ENCODE measurements around the gene IGSF21.

Gene IGSF21

DNA sequence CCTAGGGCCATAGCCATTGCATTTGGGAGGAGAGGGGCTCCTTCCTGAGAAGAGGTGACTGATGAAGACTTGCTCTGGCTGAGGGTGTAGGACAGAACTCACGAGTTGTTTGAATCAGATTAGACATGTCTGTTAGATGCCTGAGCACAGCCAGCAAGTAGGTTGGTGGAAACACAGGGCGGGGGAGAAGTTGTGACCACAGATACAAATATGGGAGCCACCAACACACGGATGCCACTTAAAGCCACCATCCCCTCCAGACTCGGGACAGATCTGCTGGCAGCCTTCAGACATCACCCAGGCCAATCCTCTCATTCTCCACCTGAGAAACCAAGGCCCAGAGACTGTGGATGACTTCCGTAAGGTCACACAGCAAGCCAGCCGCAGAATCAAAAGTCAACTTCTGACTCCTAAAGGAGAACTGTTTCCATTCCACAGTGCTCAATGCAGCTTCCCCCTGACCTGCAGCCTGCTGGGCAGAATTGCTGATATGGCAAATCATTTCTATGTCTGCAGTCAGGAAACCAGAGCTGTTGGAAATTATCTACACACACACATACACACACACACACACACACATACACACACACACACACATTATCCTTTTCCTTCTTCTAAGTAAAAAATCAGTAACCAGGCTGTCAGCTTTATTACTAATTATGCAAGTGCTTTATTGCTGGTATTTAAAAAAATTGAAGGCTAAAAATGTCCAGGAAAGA lies 196.7 kb downstream of the IGSF21 start:
- no peak for DNase-seq

DNA sequence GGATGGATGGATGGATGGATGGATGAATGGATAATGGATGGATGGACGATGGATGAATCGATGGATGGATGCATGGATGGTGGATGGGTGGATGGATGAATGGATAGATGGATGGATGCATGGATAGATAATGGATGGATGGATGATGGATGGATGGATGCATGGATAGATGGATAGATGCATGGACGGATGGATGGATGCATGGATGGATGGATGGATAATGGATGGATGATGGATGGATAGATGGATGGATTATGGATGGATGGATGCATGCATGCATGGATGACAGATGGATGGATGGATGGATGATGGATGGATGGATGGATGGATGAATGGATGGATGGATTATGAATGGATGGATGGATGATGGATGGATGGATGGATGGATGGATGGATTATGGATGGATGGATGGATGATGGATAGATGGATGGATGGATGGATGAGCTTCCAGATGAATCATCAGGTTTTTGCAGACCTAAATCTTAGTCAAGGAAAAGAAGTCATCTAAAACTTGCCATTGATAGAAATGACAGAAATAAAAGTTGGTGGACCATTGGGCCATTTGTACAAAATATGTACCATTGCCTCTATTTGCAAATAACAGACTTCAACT lies 197.7 kb downstream of the IGSF21 start:
- no peak for DNase-seq

DNA sequence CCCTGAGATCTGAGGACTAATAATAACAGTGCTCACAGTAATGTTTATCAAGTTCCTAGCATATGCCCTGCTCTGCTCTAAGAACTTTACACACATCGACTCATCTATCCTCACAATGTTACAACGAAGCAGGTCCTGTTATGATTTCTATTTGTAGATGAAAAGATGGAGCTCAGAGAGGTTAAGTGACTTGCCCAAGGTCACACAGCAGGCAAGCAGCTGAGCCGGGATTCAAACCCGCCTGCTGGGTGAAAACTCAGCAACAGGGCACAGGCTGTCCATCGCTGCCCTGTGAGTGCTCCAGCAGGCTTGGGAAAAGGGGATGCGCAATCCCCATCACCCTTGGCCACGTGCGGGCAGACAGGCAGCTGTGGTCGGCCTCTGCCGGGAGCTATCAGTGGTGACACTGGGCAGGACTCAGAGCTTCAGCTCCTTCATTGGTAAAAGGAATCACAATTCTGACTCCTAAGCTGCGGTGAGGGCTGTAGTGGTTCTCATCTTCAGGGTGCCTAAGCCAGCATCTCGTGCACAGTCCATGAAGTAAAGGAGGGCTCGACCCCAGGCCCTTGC lies 199.8 kb downstream of the IGSF21 start:
- DNase-seq = no peak

DNA sequence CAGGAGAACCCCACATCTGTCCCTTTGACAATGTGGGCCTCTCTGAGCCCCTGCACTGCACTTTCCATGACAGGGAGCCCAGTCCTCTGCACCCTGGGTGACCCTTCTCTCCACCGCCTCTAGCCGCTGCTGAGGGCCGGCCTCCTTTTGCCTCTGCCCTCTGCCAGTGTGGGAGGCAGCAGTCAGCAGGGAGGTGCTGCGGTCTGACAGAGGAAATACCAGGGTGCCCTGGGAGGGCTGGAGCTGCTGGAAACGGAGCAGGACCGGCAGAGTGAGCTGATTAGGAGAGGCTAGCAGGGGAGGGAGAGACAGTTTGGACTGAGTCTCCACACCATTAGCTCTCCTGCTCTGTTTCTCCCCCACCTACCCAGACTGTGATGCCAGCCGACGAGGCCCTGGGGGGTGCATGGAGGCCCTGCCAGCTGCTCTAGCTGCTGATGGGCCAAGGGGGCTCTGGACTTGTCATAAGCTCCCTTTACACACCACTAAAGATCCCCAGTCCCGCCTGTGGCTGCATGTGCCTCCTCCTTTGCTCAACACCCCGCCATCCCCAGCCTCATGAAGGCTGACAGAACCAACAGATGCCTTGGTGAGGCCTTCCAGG lies 202.1 kb downstream of the IGSF21 start:
- DNase-seq = no peak

DNA sequence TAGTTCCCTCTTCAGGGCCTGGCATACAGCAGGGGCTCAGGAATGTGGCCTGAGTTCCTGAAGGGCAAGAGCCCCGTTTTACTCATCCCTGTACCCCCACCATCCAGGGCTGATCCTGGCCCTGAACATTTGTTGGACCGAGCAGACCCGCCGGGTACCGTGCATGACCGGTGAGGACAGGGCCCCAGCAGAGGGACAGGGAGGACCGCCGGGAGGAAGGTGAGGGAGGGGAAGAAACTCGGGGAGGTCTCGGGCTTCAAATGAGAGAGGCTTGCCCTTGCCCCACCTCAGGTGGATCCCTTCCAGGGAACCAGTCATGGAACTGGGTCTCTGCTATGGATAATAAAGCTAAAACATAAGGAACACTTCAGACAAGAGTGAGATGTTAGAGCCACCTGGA lies 205.4 kb downstream of the IGSF21 start:
- no peak for DNase-seq

DNA sequence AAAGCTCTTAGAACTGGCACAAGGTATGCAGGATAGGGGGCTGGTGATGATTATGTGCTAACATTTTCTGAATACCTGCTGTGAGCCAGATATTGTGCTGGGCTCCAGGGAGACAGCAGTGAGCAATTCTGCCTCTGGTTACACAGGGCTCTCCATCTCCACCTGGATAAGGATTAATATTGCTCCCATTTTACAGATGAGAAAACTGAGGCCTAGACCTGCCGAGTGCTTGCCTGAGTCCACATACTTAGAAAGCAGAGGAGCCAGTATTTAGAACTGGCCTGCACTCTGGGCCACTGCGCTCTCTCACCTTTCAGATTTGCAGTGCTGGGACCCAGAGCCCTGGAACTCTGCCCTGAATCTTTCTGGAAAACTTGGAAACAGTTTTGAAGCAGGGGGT lies 205.9 kb downstream of the IGSF21 start:
- no peak for DNase-seq

DNA sequence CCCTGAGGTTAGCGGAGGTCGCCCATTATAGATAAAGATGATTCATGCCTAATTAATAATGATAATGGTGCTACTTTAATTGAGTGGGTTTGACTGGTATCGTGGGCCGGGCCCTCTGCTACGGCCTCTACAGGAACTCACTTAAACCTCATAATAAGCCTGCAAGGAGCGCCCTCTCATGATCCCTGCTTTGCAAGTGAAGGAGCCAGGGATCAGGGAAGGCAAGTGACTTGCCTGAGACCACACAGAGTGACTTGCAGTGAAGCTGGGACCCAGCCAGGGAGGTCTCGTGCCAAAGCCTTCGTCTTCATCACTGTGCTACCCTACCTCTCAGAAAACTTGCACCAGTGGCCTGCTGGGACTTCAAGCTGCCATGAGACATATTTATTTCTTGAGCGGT lies 206.8 kb downstream of the IGSF21 start:
- DNase-seq = no peak

DNA sequence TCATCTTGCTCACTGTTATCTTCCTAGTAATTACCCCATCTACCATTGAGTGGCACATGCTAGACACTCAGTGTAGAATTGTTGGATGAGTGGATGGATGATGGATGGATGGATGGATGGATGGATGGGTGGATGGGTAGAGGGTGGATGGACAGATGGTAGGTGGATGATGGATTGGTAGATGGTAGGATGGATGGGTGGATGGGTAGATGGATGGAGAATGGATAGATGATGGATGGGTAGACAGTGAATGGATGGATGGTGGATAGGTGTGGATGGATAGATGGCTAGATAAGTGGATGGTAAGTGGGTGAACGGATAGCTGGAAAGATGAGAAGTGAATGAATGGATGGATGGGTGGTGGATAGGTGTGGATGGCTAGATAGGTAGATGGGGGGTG lies 207.9 kb downstream of the IGSF21 start:
- no peak for DNase-seq

DNA sequence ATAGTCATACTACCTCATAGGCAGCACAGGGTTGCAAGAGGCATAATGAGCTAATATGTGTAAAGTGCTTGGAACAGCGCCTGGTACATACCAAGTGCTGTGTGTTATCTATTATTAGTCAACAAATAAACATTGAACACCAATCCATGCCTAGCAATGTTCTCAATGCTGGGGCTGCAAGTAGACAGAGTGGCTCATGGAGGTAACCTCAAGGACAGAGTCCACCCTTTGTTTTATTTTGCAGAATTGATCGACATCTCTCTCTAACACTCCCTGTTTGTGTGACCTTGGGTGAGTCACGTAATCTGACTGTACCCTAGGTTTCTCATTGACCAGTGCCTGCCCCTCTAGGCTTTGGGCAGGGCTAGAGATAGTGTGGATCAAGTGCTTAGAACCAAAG lies 209.2 kb downstream of the IGSF21 start:
- no peak for DNase-seq

DNA sequence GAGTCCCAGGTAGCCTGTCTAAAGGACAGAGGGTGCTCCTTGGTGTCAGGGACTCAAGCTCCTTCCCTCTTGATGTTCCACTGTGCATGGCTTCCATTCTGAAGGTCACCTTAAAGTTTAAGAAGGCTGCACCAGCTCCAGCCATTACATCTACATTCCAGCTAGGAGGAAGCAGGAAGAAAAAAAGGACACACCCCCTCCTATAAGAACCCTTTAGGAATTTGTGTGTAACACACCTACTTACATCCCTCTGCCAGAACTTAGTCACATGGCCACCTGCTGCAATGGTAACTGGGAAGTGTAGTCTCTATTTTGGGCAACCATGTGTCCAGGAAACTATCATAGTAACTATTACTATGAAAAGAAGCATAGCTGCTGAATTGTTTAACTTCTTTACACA lies 211.5 kb downstream of the IGSF21 start:
- DNase-seq = no peak

DNA sequence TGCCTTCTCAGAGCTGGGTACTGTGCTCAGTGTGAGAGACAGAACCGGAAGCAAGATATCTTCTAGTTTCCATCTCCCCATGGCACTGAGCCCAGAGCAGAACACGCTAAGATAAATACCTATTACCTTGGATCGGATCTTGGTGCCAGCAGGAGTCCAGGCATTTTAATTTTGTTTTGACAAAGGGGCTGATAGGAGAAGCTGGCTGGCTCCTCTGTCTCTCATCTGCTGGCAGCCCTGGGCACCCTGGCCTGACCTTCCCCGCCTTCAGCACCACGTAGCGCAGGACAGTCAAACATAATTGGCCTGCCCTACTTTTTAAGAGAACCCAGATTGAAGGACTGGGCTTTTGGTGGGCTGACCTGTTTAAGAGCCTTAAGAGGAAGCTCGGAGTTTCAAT lies 212.5 kb downstream of the IGSF21 start:
- no peak for DNase-seq

DNA sequence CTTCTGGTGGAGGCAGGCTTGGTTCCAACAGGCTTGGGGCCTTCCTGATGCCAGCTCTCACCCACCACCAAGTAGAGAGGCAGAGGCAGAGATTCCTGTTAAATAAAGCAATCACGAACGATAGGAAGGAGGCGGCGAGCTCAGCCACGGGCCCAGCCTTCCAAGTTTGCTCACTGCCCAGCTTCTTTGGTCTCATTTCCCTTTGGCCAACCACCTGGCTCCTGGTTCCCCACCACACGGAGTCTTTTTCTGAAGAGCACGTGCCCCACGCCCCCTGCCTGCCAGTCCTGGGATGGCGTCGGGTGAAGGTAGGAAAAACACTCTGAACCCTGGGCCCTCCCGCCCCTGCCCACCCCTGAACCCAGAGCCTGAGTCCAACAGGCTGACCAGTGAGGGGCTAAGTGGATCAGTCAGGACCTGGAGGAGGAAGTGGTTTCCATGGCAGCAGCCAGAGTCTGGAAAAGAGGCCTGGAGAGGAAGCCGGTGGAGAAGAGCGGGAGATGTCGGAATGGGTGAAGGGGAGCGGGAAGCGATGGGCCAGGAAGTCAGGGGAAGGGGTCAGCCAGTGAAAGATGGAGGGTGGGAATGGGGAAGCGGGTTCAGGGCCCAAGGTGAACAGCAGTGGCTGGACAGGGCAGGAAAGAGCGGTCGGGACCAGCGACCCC lies 214.9 kb downstream of the IGSF21 start:
- no peak for DNase-seq

DNA sequence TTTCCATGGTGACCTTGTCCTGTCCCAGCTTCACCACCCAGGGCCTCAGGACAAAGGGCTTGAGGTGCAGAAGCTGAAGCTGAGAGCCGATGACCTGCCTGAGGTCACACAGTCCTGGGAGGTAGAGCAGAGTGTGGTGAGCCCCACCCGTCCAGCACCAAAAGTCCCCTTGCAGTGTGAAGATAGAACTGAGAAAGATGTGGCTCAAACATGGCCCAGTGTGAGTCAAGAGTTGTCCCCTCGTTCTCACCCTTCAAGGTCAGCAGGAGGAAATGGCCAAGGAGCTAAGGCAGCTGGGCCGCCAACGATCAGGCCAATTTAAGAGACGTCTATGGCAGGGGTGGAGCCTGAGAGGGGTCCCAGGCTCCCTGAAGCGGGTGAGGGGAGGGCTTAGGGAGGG lies 215.7 kb downstream of the IGSF21 start:
- DNase-seq = no peak

DNA sequence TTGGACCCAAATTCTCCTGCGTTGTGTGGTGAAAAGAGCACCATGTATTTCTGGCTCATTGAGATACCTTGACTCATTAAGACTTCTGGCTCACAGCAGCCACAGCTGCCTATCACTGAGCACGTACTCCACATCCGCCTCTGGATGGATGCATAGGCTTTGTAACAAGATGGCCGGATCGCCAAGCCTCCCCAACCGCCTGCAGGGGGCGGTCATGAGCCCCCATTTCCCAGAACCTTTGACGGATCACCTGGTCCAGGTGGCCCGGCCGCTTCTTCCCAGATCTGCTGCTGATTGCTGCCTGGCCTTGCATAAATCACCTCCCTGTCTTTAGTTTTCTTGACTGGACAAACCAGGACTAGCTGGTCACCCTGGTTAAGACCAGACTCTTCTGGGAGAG lies 216.6 kb downstream of the IGSF21 start:
- no peak for DNase-seq

DNA sequence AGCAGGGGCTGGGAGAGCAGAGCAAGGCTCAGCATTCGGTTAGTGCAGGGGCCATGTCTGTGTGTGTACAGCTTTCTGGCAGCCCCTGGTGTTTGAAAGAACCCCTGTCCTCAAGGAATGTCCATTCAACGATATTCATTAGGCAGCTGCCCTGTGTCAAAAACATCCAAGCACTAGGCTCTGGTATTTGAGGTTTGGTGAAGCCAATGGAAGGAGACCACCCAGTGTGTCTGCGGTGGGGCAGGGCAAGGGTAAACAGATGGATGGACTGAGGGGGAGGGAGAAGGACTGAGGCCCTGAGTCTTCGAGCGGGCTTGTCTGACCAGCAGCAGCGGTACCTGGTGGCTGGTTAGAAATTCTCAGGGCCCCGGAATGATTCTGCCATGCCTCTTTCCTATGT lies 217.5 kb downstream of the IGSF21 start:
- DNase-seq = no peak

DNA sequence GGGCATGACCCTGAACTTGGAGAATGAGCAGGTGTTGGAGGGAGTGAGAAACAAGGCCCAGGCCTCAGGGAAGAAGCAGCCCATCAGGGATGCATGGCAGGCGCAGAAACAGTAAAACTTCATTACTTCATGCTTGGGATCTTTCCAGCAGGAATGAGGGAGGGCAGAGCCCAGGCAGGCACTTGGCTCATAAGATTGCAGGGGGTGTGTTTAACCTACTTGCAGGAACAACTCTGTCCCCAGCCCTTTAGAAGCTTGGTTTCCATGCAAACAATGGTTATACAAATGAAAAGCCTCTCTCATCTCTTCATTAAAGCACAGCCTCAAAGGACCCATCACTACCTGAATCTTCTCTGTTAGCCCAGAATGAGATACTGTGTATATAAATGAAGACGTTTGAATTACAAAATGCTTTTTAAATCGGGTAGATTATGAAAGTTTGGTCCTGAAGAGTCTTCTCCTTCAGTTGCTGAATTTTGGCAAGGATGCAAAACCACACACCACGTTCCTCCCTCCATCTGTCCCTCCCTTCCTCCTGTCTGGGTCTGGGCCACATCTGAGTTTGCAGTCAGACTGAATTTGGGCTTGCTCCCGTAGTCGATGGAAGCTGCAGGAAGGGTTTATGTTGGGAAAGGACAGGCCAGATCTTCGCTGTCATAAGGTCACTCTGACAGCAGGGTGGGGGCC lies 218.8 kb downstream of the IGSF21 start:
- no peak for DNase-seq

DNA sequence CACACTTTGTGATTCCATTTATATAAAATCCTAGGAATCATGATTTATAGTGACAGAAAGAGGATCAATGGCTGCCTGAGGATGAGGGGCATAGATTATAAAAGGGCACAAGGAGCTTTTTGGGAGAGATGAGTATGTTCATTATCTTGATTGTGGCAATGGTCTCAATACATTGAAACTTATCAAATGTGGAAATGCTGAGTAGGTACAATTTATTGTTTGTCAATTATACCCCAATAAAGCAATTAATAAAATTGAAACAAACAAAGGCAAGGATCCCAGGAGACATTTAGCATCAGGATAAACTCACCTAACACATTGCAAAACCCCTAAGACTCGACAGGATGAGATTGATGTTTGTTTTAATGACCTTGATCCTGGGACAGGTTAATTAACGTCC lies 220.1 kb downstream of the IGSF21 start:
- DNase-seq = no peak

DNA sequence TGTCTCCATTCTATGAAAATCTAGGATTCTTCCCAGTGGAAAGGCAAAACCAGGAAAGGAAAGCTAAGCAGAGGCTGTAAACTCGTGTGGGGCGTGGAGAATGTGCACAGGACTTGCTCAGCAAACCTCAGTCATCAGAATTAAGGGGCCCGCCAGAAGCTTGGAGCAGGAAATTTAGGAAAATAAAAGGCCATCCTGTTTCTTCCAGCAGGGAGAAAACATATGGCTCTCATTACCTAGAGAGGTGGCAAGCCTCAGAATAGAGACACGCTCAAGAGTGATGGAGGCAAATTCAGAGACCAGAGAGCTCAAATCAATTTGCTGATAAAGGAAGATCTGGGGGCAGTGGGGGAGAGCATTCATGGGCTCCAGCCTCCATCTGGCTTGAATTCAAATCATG lies 221.2 kb downstream of the IGSF21 start:
- DNase-seq = no peak

DNA sequence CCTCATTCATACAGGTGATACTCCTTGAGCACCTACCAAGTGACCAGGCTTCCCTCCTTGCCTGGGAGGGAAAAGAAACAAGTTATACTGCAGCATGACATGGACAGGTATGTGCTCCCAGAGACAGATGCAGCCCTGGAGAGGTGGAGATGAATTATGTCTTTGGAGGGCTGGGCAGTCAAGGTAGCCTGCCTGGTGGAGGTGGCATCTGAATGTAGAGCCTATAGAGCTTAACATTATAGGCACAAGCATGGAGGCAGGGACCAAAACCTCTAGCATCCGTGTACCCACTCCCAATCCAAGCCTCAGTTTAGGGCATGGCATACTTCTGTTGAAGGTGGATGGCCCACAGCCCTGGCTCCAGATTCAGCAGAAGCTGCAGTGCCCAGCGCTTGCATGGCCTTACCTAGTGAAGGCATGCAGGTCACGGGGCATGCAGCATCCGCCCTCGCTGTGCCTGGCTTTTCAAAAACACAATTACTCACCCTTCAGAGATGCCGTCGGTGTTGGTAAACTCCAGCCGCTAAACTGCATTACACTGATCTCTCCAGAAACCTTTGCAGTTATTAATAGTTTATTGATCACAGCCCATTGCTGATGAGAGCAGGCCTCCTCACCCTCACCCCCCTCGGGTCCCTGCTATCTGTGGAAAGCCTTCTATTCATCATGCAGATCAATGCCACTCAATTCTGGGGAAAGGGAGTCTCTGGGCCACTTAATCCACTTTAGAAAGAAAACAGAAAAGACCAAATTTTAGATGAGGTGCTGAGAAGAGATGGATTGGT lies 222.1 kb downstream of the IGSF21 start:
- no peak for DNase-seq

DNA sequence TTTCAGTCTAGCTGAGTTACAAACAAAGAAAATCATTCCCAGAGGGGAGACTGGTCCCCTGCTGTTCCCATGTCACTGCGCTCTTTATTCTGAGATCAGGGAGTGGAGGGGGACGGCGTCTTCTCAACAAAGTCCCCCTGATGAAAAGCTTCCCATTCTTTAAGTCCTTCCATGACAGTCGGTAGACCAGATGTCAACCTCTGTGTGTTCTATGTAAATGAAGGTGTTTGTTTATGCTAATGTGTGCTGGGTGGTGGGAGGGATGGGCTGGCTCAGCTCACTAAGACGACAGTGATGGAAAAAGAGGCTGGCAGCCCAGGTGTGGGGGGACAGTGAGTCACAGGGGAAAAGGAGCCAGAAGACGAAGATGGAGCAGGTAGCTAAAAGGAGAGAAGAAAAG lies 225.0 kb downstream of the IGSF21 start:
- DNase-seq = no peak

DNA sequence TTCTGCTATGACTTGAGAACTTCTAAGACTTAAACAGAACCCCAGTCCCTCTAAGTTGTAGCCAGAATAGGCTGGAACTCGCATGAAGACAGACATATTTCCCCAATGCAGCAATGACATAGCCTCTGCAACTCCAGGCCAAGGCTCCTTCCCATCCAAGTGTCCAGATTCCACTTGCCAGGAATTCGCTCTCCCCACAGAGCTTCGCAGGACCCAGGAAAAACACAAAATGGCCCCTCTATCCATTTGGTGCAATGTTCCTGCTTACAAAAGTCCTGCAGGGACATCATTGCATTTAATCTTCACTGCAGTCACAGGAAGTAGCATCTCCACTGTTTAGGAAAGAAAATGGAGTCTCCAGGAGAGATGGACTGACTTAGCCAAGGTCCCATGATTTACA lies 225.6 kb downstream of the IGSF21 start:
- DNase-seq = no peak

DNA sequence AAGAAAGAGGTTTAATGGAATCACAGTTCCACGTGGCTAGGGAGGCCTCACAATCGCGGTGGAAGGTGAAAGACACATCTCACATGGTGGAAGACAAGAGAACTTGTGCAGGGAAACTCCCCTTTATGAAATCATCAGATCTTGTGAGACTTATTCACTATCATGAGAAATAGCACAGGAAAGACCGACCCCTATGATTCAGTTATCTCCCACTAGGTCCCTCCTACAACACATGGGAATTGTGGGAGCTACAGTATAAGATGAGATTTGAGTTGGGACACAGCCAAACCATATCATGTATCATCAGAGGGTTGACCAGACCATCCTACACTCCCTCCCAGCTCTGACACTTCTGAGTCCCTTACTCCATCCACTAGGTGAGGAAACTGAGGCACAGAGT lies 229.2 kb downstream of the IGSF21 start:
- no peak for DNase-seq

Measured in T-helper 2 cell (primary cell).